H9 (cell line): ENCODE data around the gene KRT86. TPM values are rescaled to one million over a fixed set of nuclear protein-coding genes. Genes with fewer than 3 reads are reported as not detected.

Experiments
- DNase-seq: peaks from one replicate; pipeline ENCODE4 v3.0.0-alpha.2; 2017
- H2AFZ ChIP-seq: one replicate; pipeline ENCODE4 v1.6.1; 2013; ENCODE audit warnings: mild to moderate bottlenecking, low read length, control low read depth, moderate library complexity
- H2AK5ac ChIP-seq: 2 replicates; pipeline ENCODE4 v1.6.1; 2013; ENCODE audit warnings: low read length, control low read depth, mixed read lengths; ENCODE audit not compliant: insufficient read length
- H2BK120ac ChIP-seq: one replicate; pipeline ENCODE4 v1.6.1; 2013; ENCODE audit warnings: low read depth, mild to moderate bottlenecking, low read length, control low read depth, inconsistent platforms; ENCODE audit not compliant: poor library complexity, severe bottlenecking
- H2BK12ac ChIP-seq: 2 replicates; pipeline ENCODE4 v1.6.1; 2013; ENCODE audit warnings: low read length, control low read depth, mixed read lengths, low read depth; ENCODE audit not compliant: insufficient read length
- H2BK15ac ChIP-seq: 2 replicates; pipeline ENCODE4 v1.6.1; 2013; ENCODE audit warnings: low read depth, low read length, control low read depth
- H2BK20ac ChIP-seq: one replicate; pipeline ENCODE4 v1.6.1; 2013; ENCODE audit warnings: low read depth, mild to moderate bottlenecking, low read length, control low read depth, inconsistent platforms; ENCODE audit not compliant: poor library complexity, severe bottlenecking
- H2BK5ac ChIP-seq: 2 replicates; pipeline ENCODE4 v1.6.1; 2013; ENCODE audit warnings: low read length, control low read depth, mixed read lengths; ENCODE audit not compliant: insufficient read length
- H3K14ac ChIP-seq: 2 replicates; pipeline ENCODE4 v1.6.1; 2013; ENCODE audit warnings: low read length, control low read depth; ENCODE audit not compliant: insufficient read depth
- H3K18ac ChIP-seq: 2 replicates; pipeline ENCODE4 v1.6.1; 2013; ENCODE audit warnings: low read depth, mild to moderate bottlenecking, mixed read lengths, low read length, control low read depth; ENCODE audit not compliant: insufficient read length
- H3K23ac ChIP-seq: 2 replicates; pipeline ENCODE4 v1.6.1; 2013; ENCODE audit warnings: low read length, control low read depth, mixed read lengths, low read depth; ENCODE audit not compliant: insufficient read length
- H3K23me2 ChIP-seq: 2 replicates; pipeline ENCODE4 v1.6.1; 2013; ENCODE audit warnings: low read depth, mild to moderate bottlenecking, mixed read lengths, low read length, control low read depth; ENCODE audit not compliant: insufficient read length, poor library complexity, severe bottlenecking
- H3K27ac ChIP-seq: 2 replicates; pipeline ENCODE4 v1.5.1; 2013; ENCODE audit warnings: low read length, control low read depth, mixed read lengths, low read depth; ENCODE audit not compliant: insufficient read length
- H3K27me3 ChIP-seq: 2 replicates; pipeline ENCODE4 v1.6.1; 2013; ENCODE audit warnings: low read length, control low read depth, inconsistent platforms; ENCODE audit not compliant: insufficient read depth
- H3K4ac ChIP-seq: 2 replicates; pipeline ENCODE4 v1.6.1; 2013; ENCODE audit warnings: low read depth, mild to moderate bottlenecking, control low read depth, inconsistent platforms, low read length, moderate library complexity
- H3K4me1 ChIP-seq: 2 replicates; pipeline ENCODE4 v1.6.1; 2013; ENCODE audit warnings: low read length, control low read depth, inconsistent platforms; ENCODE audit not compliant: insufficient read depth
- H3K4me2 ChIP-seq: 2 replicates; pipeline ENCODE4 v1.6.1; 2013; ENCODE audit warnings: low read length, control low read depth, mixed read lengths; ENCODE audit not compliant: insufficient read length, insufficient read depth
- H3K56ac ChIP-seq: 2 replicates; pipeline ENCODE4 v1.6.1; 2013; ENCODE audit warnings: low read depth, mild to moderate bottlenecking, mixed read lengths, low read length, control low read depth; ENCODE audit not compliant: insufficient read length
- H3K79me1 ChIP-seq: 2 replicates; pipeline ENCODE4 v1.6.1; 2013; ENCODE audit warnings: low read depth, mild to moderate bottlenecking, moderate library complexity, low read length, control low read depth, inconsistent platforms; ENCODE audit not compliant: insufficient read depth, poor library complexity, severe bottlenecking
- H3K79me2 ChIP-seq: 2 replicates; pipeline ENCODE4 v1.6.1; 2013; ENCODE audit warnings: low read length, control low read depth, inconsistent platforms; ENCODE audit not compliant: insufficient read depth
- H3K9ac ChIP-seq: 2 replicates; pipeline ENCODE4 v1.6.1; 2013; ENCODE audit warnings: low read length, control low read depth, mixed read lengths; ENCODE audit not compliant: insufficient read length; ENCODE audit errors: extremely low read depth
- H3K9me3 ChIP-seq: one replicate; pipeline ENCODE4 v1.6.1; 2013; ENCODE audit warnings: low read depth, low read length, inconsistent platforms; ENCODE audit not compliant: control insufficient read depth
- H3T11ph ChIP-seq: one replicate; pipeline ENCODE4 v1.6.1; 2013; ENCODE audit warnings: mild to moderate bottlenecking, low read length, control low read depth, inconsistent platforms
- H4K20me1 ChIP-seq: one replicate; pipeline ENCODE4 v1.6.1; 2013; ENCODE audit not compliant: control insufficient read depth, insufficient read length, insufficient read depth
- H4K5ac ChIP-seq: 2 replicates; pipeline ENCODE4 v1.6.1; 2013; ENCODE audit warnings: low read depth, mild to moderate bottlenecking, mixed read lengths, low read length, control low read depth; ENCODE audit not compliant: insufficient read length
- H4K8ac ChIP-seq: replicated peaks from 2 replicates; pipeline ENCODE4 v1.6.1; 2013; ENCODE audit warnings: low read length, control low read depth, mixed read lengths, low read depth; ENCODE audit not compliant: insufficient read length
- H4K91ac ChIP-seq: 2 replicates; pipeline ENCODE4 v1.6.1; 2013; ENCODE audit warnings: low read depth, mild to moderate bottlenecking, moderate library complexity, mixed read lengths, low read length, control low read depth; ENCODE audit not compliant: insufficient read length
- H3K27ac Mint-ChIP-seq, 3 experiments: 2 replicates in 2 of 3; 3 replicates in 1 of 3; pipeline ENCODE4 v1.8.0; 2020 to 2021; ENCODE audit warnings: mixed read lengths in 3 of 3, mild to moderate bottlenecking in 1 of 3, moderate library complexity in 1 of 3
- H3K27me3 Mint-ChIP-seq: 2 replicates; pipeline ENCODE4 v1.8.0; 2021; ENCODE audit warnings: low read depth, mild to moderate bottlenecking, moderate library complexity, mixed read lengths
- H3K36me3 Mint-ChIP-seq, 3 experiments: 2 replicates in 2 of 3; 3 replicates in 1 of 3; pipeline ENCODE4 v1.8.0; 2020 to 2021; ENCODE audit warnings: low read depth in 3 of 3, mixed read lengths in 3 of 3; ENCODE audit not compliant: insufficient read depth in 1 of 3
- H3K4me1 Mint-ChIP-seq, 2 experiments: 2 replicates each; pipeline ENCODE4 v1.8.0; 2020; ENCODE audit warnings: mixed read lengths in 2 of 2
- H3K4me3 Mint-ChIP-seq, 2 experiments: 2 replicates in 1 of 2; 3 replicates in 1 of 2; pipeline ENCODE4 v1.8.0; 2020 to 2021; ENCODE audit warnings: mild to moderate bottlenecking in 2 of 2, mixed read lengths in 2 of 2, moderate library complexity in 1 of 2
- H3K9me3 Mint-ChIP-seq, 2 experiments: 2 replicates in 1 of 2; 3 replicates in 1 of 2; pipeline ENCODE4 v1.8.0; 2020; ENCODE audit warnings: mild to moderate bottlenecking in 2 of 2, mixed read lengths in 2 of 2, moderate library complexity in 1 of 2
- WGBS: extraction: QIAGEN DNeasy Blood & Tissue Kit; methylation state at CpG from one replicate; pipeline ENCODE4 v1.1.7; 2013; ENCODE audit warnings: missing lambda C conversion rate, low lambda C conversion rate, mixed read lengths; ENCODE audit not compliant: insufficient read length; ENCODE audit errors: extremely low coverage; 5-methylcytosine and 5-hydroxymethylcytosine counted together
- total RNA-seq: library from RNA; stranded (reverse); gene quantifications from 2 replicates; pipeline ENCODE4 v1.2.1, GENCODE V29; 2021
- TF ChIP-seq, protein P1 (sequence below): fragments of 200-600 bp; sonication (generic); conservative IDR thresholded peaks from 3 replicates; pipeline ENCODE4 v1.8.0; 2021; ENCODE audit warnings: antibody characterized with exemption, mild to moderate bottlenecking

KRT86 gene
- total RNA-seq, 1 experiment from 2014 or later: not detected

DNA sequence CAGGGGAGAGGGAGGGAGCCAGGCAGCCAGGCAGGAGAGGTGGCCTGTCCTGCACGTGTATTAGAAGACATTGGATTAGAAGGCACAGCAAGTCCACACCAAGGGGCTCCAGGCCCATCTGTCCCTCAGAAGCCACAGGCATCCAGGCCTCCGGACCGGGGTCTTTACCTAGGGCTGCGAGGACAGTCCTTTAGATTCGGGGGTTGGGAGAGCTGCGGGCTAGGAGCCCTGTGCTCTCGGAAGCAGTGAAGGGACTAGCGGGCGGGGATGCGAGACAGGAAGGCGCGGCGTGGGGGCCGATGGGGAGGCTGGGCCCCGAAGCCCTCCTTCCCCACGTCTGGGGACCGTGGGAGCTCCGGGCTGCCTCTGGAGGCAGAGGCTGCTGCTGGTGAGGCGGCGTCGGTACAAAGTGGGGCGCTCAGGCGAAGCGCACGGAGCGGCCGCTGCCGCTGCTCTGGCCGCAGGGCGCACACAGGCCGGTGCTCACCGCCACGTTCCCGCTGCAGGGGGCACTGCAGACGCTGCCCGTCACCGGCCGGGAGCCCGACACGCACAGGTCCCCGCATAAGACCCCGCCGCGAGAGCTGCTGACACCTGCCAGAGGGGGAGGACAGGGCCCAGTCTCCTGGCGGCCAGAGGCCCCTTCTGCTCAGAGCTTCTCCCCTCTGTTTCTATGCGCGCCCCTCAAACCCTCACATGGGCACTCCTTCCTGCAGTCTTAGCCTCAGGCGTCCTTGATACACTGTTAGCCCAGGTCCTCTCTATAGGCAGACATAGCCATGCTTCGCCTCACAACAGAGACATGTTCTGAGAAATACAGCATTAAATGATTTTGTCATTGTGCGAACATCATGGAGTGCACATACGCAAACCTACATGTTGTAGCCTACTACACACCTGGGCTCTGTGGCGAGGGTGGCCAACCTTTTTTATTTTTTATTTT, 24.1 kb upstream of the KRT86 start:
- Histone ChIP-seq H4K8ac (no peak overlapping the region), H2BK15ac (no peak overlapping the region), H3K9ac (no peak overlapping the region), H3K79me1 (no peaks in the 10 kb centered on the region), H2BK20ac (no peak overlapping the region), H2AK5ac (no peak overlapping the region), H3K14ac (peak overlapping the region; percentile 20; the same call in 1 of the 2 replicates), H3K18ac (no peak overlapping the region), H3K27me3 (no peaks in the 10 kb centered on the region; the same call in 1 of the 2 replicates), H3K79me2 (no peaks in the 10 kb centered on the region), H3K9me3 (no peaks in the 10 kb centered on the region), H3K4me2 (peak overlapping the region; percentile 37), H3K23ac (no peak overlapping the region), H3K27ac (no peak overlapping the region), H4K20me1 (no peaks in the 10 kb centered on the region), H4K5ac (no peak overlapping the region), H2BK5ac (no peak overlapping the region), H2BK12ac (no peak overlapping the region), H4K91ac (no peak overlapping the region), H3T11ph (no peak overlapping the region), H3K56ac (no peak overlapping the region), H2AFZ (no peak overlapping the region), H2BK120ac (no peak overlapping the region), H3K4me1 (peaks cover 2% of the 10 kb centered on the region; the same call in 1 of the 2 replicates), H3K4ac (no peak overlapping the region), H3K23me2 (no peaks in the 10 kb centered on the region)
- DNase-seq: peak; percentile 76
- H3K27ac Mint-ChIP-seq: no peak overlapping the region; a peak in 1 of 7 replicates
- TF ChIP-seq, protein P1, sequence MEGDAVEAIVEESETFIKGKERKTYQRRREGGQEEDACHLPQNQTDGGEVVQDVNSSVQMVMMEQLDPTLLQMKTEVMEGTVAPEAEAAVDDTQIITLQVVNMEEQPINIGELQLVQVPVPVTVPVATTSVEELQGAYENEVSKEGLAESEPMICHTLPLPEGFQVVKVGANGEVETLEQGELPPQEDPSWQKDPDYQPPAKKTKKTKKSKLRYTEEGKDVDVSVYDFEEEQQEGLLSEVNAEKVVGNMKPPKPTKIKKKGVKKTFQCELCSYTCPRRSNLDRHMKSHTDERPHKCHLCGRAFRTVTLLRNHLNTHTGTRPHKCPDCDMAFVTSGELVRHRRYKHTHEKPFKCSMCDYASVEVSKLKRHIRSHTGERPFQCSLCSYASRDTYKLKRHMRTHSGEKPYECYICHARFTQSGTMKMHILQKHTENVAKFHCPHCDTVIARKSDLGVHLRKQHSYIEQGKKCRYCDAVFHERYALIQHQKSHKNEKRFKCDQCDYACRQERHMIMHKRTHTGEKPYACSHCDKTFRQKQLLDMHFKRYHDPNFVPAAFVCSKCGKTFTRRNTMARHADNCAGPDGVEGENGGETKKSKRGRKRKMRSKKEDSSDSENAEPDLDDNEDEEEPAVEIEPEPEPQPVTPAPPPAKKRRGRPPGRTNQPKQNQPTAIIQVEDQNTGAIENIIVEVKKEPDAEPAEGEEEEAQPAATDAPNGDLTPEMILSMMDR: peak; percentile 54
- H3K4me3 Mint-ChIP-seq: peak overlapping the region; percentile 49 to 76
- H3K4me1 Mint-ChIP-seq: peaks cover 31 to 38% of the 10 kb centered on the region in 2 experiments
- H3K36me3 Mint-ChIP-seq: no peaks in the 10 kb centered on the region
- H3K27me3 Mint-ChIP-seq: peaks cover 74% of the 10 kb centered on the region
- H3K9me3 Mint-ChIP-seq: no peaks in the 10 kb centered on the region
- WGBS: no CpG with 5 or more reads among the region's 52 CpGs
